Astrocyte of the hippocampus (primary cell): ENCODE results near the gene GRIN2A.

Source experiments
- DNase-seq: peaks from one replicate; pipeline ENCODE4 v3.0.0; 2011; ENCODE audit warnings: low read depth, low spot score

GRIN2A gene

DNA sequence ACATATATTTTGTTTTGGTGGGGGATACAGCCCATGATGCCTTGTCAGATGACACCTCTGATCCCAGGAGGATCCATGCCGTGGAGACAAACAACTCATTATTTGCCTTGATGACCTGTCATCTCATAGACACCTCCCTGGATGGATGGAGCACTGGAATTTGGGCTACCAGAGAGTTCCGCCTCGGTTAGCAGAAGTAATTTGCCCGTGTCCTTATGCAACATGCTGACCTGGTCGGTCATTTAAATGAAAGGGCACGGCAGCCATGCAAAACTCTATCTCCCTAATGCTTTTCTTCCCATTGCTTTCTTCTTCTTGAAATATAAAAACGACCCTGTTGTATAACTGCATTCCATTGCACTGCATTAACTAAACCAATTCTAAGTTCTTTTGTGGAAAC, 145.3 kb downstream of the GRIN2A start:
- DNase-seq, result no peak

GRCh38 chr16:10033556-10033955, 148.7 kb downstream of the GRIN2A start:
- peak; percentile 36 for DNase-seq

- DNase-seq, result no peak
These were observed 150.3 kb downstream of the GRIN2A start for GRCh38 chr16:10031955-10032354.

GRCh38 chr16:10031473-10031872, 150.8 kb downstream of the GRIN2A start:
- no peak for DNase-seq

- no peak for DNase-seq
These were observed 153.6 kb downstream of the GRIN2A start for GRCh38 chr16:10028644-10029043.

GRCh38 chr16:10027553-10027952, 154.7 kb downstream of the GRIN2A start:
- DNase-seq, result no peak

GRCh38 chr16:10026593-10026992, 155.6 kb downstream of the GRIN2A start:
- DNase-seq, result no peak

DNA sequence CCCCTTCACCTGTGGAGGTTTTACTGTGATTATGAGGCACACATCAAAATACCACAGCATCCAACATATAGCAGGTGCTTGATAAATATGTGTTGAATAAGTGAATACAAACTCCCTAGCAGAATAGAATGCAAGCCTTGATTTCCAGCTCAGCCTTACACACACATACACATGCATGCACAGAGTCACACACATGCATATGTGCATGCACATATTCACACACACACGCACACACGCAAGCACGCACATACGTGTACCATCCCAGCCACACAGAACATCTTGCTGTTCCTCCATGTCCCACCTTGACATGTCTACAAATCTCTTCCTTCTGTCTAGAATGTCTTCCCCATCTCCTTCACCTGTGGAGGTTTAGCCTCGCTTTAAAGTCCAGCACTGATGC, 160.1 kb downstream of the GRIN2A start:
- no peak for DNase-seq

DNA sequence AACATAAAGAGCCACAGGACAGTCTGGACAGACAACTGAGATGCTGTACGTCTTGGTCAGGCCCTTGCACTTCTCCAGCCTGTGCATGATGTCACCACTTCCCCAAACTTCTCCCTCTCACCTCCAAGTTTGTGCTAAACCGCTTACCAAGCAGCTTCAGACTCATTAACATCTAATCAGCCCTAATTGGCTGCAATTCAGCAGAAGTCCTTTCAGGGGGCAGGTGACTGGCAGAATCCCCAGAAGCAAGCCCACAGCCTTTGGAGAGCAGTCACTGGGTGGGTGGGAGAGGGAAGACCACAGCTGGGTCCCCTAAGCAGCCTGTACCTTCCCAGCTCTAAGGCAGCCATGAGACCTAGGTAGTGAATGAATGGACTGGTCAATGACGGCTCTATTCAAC, 161.4 kb downstream of the GRIN2A start:
- peak; percentile 18 for DNase-seq

DNA sequence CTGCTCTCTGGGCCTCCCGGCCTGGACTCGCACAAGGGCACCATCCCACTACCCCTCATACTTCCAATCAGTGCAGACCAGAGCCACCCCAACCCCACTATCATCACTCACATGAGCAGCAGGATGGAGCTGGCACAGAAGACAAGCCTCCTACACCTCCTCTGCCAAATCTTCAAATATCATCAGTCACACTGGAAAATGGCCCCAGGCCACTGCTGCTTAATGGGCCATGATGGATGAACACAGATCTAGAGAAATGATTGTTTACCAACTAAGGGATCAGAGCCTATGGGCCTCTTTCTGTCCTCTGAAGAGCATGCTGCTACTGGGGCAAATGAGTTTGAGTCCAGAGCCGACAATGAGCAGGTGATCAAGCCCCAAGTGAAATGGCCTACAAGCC, 165.5 kb downstream of the GRIN2A start:
- no peak for DNase-seq

- no peak for DNase-seq
These were observed 166.8 kb downstream of the GRIN2A start for GRCh38 chr16:10015397-10015796.

DNA sequence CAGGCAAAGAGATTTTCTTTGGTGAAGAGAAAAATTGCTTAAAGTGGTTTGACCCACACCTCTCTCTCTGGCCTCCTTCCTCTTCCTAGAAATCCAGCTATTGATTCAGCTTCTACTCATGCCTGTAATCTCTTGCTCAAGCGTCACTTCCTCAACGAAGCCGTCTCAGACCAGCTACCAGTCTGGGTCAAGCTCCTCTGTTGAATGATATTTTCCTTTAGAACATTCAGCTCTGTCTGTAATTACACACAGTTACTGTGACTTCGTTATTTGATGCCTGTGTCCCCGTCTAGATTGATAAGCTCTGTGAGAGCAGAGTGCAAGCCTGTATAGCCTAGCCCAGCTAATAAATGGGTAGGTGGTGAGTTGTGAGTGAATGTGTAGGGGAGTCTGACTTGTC, 168.5 kb downstream of the GRIN2A start:
- DNase-seq, result no peak

DNA sequence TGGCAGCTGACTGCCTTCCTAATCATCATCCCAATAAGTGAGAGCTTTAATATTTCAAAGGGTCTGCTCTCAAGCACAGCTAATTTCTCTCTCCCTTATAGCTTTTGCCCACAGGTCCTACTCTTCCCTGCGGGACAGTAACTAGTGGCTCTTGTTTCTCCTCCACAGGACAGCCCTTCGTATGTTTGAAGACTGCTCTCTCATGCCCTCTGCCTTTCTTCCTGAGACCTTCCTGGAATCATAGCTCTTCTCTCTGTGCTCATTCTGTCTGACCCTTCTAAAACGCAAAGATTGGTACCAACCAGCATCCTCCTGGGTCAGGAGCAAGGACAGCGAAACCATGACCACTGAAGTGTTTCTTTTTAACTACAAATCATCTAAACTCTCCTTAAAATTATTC, 168.9 kb downstream of the GRIN2A start:
- no peak for DNase-seq

- no peak for DNase-seq
These were observed 172.5 kb downstream of the GRIN2A start for GRCh38 chr16:10009684-10010083.

DNA sequence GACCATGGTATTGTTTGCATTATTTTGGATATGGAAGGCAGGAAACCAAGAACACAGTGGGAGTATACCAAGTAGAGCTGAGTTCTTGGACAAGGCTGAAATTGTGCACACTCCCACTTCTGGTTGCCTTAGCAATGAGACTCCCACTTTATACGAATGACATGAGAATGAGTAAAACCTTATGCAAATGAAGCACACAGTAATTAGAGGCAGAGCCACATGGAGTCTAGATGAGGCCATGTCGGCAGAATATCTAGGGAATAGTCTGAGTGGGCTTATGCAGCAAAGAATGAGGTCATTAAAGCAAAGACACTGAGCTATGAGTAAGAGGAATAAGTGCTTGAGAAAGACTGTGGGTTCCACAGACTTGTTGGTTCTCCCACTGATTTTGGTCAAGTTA, 178.7 kb downstream of the GRIN2A start:
- peak; percentile 29 for DNase-seq

DNA sequence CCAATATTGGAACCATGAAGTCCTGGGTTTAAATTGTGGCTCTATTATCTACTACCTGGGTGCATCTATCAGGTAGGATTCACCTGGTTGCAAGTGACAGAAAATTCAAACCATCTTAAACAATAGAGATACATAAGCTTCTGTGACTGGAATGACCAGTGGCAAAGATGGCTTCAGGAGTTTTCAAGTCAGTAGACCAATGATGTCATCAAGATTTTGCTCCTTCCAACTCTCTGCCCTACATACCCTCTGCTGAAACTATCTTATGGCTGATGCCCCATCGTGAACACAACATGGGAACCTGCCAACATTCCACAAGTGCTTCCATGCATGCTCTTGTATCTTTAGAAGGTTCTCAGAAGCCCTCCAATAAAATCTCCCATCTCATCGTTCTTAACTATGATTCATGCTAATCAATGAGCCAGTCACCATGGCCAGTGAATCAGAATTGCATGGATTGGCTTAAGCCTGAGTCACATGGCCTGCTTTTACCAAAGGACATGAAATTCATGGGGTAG, 180.9 kb downstream of the GRIN2A start:
- DNase-seq, result no peak

DNA sequence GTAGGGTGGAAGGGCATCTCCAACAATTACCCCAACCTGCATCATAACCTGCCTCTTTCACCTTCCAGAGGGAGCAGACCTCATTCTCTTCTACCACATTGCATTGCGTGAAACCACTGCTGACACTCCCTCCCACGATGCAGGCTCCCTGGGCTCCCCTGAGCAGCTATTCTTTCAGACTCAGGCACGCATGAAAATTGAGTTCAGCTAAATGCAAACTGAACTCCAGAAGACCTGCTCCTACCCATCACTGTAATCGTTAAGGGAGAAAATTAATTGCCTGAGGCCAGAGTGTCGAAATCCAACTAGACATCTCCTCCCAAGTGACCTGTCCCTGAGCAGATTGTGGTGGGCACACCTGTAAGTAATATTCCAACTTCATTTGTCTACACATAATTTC, 186.0 kb downstream of the GRIN2A start:
- DNase-seq, result peak; percentile 90

DNA sequence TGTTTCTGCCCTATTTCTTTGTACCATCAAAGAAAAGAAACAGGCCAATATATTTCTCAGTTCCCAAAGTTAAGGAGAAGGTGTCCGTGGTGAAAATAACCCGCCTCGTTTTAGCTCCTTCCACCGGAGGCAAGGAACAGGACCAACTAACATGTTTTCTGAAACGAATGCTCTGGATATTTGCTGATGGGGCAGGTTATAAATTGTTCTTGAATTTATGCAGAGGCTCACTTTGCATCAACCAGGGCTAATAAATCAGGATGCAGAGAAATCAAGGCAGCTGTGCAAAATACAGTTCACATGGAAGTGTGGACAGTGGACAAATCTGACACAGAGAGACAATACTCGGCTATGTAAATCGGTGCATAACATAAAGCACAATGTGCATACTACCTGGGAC, 189.8 kb downstream of the GRIN2A start:
- no peak for DNase-seq

DNA sequence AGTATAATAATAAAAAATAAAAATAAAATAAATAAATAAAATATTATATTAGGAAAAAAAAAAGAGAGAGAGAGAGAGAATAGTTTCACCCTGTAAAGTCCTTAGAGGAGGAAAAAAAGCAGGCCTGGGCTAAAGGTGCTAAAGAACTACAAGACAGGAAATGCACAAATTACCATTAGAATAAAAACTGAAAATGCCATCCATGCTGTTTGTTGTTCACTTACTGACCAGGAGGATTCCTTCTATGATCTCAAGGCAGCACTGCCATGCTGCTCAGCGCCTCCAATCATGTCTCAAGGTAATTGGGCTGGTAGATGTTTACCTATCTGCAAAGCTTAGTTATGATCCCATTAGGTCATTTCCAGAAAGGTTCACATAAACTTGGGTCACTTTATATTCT, 201.2 kb downstream of the GRIN2A start:
- DNase-seq, result no peak

DNA sequence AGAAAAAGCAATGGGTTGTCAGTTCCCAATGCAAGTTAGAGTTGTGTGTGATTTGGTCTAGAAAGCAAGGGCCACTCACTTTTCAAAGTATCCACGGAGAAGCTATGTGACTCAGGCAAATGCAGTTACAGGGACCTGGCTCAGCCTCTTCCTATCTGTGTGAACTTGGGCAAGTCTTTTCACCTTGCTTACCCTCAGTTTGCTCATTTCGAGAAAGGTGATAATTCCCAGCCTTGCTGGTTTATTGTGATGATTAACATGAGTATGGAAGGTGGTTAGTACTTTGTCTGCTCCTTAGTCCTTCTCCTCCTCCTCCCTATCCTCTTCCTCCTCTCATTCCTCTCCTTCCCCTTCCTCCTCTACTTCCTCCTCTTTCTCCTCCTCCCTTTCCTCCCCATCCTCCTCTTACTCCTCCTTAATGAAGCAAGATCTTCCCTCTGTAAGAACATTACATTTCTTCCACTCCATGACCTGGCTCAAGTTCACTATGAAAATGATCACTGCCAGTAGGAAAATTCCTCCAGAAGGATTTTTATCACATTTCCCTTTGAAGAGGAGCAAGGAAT, 204.0 kb downstream of the GRIN2A start:
- no peak for DNase-seq

- DNase-seq, result no peak
These were observed 204.8 kb downstream of the GRIN2A start for GRCh38 chr16:9977333-9977897.

- no peak for DNase-seq
These were observed 205.6 kb downstream of the GRIN2A start for GRCh38 chr16:9976601-9977000.

DNA sequence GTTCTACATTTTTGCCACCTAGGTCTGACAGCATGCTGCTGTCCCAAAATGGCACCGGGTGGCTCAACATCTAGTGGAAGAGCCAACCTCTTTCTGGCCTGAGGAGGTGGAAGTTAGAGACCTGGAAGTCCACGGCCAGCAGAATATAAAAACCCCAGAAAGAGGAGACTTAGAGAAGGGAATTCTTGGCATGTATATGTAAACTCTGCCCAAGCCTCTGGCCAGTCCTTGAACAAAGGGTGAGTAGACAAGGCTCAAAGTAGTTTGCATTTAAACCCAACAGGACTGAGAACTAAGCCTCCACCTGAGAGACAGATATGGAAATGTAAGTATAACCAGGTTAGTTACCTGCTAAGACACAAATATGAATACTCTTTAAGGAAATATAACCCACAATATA, 210.3 kb downstream of the GRIN2A start:
- no peak for DNase-seq

DNA sequence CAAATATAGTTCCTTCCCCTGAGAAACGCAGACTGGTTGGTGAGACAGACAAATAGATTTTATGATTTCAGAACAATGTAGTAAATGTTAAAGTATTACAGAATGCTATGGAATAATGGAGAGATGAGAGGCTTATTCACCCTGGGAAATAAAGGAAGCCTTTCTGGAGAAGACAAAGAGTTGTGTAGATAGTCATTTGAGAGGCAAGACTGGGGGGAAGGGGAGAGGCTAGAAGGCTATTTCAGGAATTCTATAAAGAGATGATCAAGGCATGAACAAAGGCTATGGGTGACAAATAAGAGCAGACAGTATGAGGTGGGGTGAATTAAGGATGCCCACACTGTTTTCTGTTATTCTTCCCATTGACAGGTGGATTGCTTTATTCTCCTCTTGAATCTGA, 211.4 kb downstream of the GRIN2A start:
- no peak for DNase-seq
